ENCODE data around the gene TEAD1.

TEAD1 gene

GRCh38 chr11:12769834-12770345 is 95.7 kb downstream of the TEAD1 start:
- DNase-seq: no peak

GRCh38 chr11:12770435-12770834 is 96.2 kb downstream of the TEAD1 start:
- DNase-seq: no peak

DNA sequence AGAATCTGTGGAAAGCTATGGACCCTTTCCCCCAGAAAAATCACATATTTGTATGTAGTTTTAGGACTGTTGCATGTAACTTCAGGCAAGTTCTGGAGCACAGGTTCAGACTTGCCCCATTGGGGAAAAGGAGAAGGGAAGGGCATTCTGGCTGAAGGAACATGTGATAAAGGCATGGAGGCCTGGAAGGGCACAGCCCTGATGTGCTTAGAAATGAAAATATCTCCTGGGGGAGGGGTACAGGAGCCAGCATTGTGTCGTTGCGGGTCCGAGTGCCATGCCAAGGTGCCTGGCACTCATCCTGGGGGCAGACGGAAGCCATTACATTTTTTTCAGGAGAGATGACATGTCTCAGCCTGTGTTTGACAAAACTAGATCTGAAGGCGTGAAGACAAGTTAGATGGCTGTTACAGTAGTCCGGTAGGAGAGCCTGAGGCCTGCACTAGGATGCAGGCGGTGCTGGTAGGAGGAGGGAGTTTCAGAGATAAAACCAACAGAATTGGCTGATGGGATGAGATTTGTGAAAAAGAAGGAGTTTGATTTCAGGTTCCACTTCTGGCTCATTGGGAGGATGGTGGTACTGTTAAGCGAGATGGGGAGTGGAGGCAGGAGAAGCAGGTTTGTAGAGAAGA is 96.9 kb downstream of the TEAD1 start:
- no peak for DNase-seq

GRCh38 chr11:12771875-12772274 is 97.7 kb downstream of the TEAD1 start:
- no peak for DNase-seq

GRCh38 chr11:12772324-12772723 is 98.1 kb downstream of the TEAD1 start:
- no peak for DNase-seq

DNA sequence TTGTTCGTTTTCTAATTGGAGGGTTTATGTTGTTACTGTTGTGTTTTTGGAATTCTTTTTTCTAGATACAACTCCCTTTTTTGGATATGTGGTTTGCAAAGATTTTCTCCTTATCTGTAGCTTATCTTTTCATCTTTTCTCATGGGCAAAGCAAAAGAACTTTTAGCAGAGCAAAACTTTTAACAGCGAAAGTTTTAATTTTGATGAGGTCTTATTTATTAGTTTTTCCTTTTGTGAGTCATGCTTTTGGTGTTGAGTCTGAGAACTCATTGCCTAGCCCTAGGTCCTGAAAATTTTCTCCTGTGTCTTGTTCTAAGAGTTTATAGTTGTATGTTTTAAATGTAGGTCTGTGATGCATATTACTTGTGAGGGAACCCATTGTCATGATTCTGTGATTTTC is 99.4 kb downstream of the TEAD1 start:
- no peak for DNase-seq

DNA sequence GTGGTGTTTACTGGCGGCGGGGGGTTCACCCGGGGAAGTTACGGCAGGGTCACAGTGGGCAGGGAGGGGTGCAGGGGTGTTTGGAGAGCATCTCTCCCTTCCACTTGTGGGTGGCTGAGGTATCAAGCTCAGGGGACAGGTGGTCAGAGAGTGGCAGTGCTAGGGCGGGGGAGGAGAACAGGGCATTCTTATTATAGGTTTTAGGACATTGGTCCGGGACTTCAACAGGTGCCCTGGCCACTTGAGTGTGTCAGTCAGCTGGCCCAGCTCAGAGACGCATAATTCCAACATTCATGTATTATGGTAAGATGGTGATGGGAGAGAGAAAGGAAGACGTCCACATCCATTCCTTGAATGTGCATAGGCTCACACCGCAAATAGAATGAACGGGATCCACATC is 101.7 kb downstream of the TEAD1 start:
- DNase-seq: no peak

GRCh38 chr11:12777208-12777874 is 103.1 kb downstream of the TEAD1 start:
- no peak for DNase-seq

- DNase-seq: no peak
Measured at GRCh38 chr11:12778240-12778905, 104.2 kb downstream of the TEAD1 start.

DNA sequence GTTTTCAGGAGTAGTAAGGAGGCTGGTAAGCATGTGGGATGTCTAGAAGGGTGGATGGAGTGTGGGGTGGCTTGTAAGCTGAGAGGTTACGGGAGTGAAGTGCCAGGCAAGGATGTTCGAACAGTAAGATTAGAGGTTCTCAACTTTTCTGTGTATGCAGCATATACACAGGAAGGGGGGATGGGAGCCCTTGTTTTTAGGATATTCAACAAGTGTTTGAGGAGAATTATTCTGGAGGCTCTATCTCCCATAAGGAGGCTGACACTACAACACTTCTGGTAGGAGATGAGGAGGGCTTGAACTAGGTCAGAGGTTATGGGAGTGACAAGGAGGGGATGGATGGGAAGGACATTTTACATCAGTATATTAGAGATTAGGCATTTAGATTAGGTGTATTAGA is 109.5 kb downstream of the TEAD1 start:
- no peak for DNase-seq

GRCh38 chr11:12784445-12784844 is 110.2 kb downstream of the TEAD1 start:
- no peak for DNase-seq

DNA sequence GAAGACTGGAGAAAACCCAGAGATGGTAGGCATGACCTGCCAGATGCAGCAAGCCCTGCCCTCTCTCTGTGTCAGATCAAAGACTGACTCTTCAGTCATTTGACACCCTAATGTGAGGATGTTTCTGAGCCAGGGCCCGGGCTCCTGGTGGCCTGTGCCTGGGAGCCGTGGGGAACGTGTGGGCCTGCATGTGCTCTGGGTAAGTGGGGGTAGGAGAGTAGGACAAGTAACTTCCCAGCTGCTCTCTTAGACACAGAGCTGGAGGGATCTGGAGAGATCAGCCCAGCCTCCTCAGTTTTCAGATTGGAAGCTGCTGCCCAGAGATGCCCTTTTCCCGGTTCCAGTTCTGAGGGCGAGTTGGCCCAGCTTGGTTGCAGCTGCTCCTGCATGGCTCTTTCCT is 110.8 kb downstream of the TEAD1 start:
- no peak for DNase-seq

DNA sequence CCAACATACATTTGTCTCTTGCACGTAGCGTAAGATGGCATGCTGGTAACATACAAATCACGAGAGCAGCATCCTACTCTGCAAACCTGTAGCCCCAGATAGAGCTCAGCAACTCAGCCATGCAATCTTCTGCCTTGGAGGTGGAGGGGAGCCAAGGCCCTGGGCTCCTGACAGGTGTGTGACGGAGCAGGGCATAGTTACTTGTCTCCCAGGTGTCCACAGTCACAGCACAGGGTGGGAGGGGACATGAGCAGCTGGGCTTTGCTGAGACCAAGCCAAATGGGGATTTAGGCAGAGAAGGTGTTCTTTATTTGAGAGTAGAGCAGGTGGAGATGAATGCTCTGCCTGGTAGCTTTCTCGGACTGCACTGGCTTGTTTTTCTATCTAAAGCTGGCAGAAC is 111.7 kb downstream of the TEAD1 start:
- DNase-seq: no peak

- DNase-seq: no peak
Measured at GRCh38 chr11:12786450-12786849, 112.2 kb downstream of the TEAD1 start.

DNA sequence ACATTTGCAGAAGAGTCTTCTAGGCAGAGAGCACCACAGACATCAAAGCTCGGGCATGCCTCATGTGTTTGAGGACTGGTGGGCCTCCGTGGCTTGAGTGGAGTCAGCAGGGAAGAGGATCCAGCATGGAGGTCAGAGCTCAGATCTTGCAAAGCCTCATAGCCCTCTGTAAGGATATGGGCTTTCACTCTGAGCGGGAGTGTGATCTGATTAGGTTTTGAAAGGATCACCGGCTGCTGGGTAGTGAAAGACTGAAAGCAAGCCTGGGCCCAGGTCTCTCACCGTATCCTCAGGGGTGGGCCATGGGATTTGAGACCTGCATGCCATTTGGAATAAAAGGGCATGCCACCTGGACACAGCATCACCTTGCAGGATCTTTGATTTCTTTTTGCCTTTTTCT is 112.7 kb downstream of the TEAD1 start:
- DNase-seq: no peak

GRCh38 chr11:12787847-12788246 is 113.6 kb downstream of the TEAD1 start:
- no peak for DNase-seq

DNA sequence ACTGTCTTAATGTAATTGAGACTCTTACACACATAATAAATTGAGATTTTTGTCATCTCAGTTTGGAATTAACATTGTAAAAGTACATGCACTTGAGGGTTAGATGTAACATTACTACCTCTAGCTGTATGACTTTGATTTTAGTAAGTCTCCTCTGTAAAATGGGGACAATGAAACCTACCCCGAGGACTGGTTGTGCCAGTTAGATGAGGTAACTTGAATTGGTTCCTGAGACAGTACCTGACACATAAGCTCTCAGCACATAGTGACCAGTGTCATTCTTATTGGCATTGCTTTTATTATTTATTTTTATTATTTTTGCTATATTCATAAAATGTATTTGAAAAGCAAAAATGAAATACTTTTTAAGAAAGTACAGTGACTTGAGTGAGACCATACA is 114.8 kb downstream of the TEAD1 start:
- no peak for DNase-seq

- no peak for DNase-seq
Measured at GRCh38 chr11:12789596-12790215, 115.5 kb downstream of the TEAD1 start.

GRCh38 chr11:12790861-12791616 is 116.8 kb downstream of the TEAD1 start:
- DNase-seq: no peak

DNA sequence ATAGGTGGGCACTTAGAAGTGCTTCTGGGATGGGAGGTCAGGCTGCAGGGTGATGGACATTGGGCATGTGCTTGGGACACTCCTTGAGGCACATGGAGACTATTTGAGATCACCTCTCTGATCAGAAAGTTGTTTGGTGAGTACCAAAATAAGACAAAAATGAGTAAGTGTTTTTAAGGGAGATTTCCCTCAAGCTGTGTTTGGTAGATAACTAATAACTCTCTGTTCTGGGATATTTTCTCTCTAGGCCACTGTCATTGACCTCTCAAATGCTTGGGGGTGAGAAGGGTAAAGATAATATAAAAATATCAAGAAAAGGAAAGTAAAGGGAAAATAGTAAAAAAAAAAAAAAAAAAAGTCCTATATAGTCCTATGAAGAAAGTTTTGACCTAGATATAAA is 117.8 kb downstream of the TEAD1 start:
- no peak for DNase-seq

DNA sequence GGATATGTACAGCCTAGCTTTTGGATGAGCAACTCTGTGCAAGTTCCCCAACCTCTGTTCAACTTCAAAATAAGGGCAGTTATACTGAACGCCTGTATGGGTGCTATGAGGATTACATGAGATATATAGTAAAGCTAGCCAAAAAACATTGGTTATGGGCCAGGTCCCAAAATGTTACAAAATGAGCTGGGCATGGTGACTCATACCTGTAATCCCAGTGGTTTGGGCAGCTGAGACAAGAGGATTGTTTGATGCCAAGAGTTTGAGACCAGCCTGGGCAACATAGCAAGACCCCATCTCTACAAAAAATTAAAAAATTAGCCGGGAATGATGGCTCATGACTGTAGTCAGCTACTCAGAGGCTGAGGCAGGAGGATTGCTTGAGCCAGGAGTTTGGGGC is 118.4 kb downstream of the TEAD1 start:
- DNase-seq: no peak

DNA sequence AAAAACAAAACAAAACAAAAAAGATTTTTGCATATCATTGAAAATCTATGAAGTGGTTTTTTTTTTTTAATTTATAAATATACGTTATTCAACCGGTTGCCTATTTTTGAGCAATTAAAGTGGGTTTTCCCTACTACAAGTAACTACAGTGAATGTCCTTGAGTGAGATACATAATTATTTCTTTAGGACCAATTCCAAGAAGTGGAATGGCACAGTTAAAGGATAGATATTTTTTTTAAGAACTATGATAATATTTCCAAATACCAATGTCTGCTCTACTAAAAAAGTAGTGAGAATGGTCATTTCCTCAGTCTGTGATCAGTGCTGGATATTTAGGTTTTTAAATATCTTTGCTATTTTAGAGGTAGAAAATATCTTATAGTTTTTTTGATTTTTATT is 118.8 kb downstream of the TEAD1 start:
- DNase-seq: no peak

DNA sequence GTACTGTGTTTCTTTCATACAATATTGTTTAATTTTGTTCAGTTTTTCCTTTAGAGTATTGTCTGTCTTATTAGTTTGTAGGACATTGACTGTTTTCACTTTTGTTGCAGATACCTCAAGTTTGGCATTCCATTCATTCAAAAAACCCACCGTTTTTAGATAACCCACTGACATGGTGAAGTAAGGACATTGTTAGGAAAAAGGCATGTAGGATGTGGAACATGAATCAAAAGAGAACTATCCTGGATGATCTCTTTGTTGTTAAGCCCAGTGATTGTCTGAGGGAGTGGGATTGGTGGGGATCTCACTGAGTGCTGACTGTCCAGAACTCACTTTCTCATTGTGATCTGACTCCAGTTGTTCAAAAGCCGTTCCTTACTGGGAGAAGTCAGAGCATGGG is 119.3 kb downstream of the TEAD1 start:
- DNase-seq: no peak
